Transverse colon (tissue), 4 donors: ENCODE results near the gene RBM23. TPM values are rescaled to one million over a fixed set of nuclear protein-coding genes. Genes with fewer than 3 reads are reported as not detected.

Experiments used
- DNase-seq: peaks from one replicate; pipeline ENCODE4 v3.0.0-alpha.2; 2019
- H3K27ac ChIP-seq, 4 donors: fragments of 200-600 bp; sonication (generic); 2 replicates each; pipeline ENCODE4 v1.5.1; 2016 to 2018; ENCODE audit warnings: inconsistent platforms in 4 of 4
- H3K27me3 ChIP-seq: fragments of 200-600 bp; sonication (generic); 2 replicates; pipeline ENCODE4 v1.5.1; 2017; ENCODE audit warnings: inconsistent platforms
- H3K36me3 ChIP-seq, 4 donors: fragments of 200-600 bp; sonication (generic); 2 replicates each; pipeline ENCODE4 v1.5.1; 2017 to 2019; ENCODE audit warnings: inconsistent platforms in 4 of 4
- H3K4me1 ChIP-seq, 4 donors: fragments of 200-600 bp; sonication (generic); 2 replicates each; pipeline ENCODE4 v1.5.1; 2017 to 2020; ENCODE audit warnings: inconsistent platforms in 4 of 4
- H3K4me3 ChIP-seq, 4 donors: fragments of 200-600 bp; sonication (generic); 1 replicate in 1 of 4; 2 replicates in 3 of 4; pipeline versions ENCODE4 v1.5.1 to v1.6.1; 2017 to 2019; ENCODE audit warnings: inconsistent platforms in 4 of 4
- H3K9me3 ChIP-seq, 2 donors: fragments of 200-600 bp; sonication (generic); 2 replicates each; pipeline ENCODE4 v1.5.1; 2017 to 2019; ENCODE audit warnings: inconsistent platforms in 2 of 2
- CTCF ChIP-seq, 5 experiments: fragments of 200-600 bp in 3 of 5; fragments of 450-650 bp in 2 of 5; sonication (generic) in 3 of 5; IDR thresholded peaks; 1 replicate in 2 of 5; 2 replicates in 3 of 5; pipeline ENCODE4 v1.5.1; 2016 to 2017; ENCODE audit warnings: antibody characterized with exemption in 5 of 5, inconsistent platforms in 3 of 5, mild to moderate bottlenecking in 2 of 5, moderate library complexity in 1 of 5
- EP300 ChIP-seq: sonication (generic); formaldehyde crosslinking; IDR thresholded peaks from one replicate; pipeline ENCODE4 v1.6.1; 2017; ENCODE audit warnings: antibody characterized with exemption, low read depth
- POLR2A ChIP-seq: fragments of 450-650 bp; IDR thresholded peaks from one replicate; pipeline ENCODE4 v1.6.1; 2016; ENCODE audit warnings: antibody characterized with exemption, mild to moderate bottlenecking, moderate library complexity
- POLR2AphosphoS5 ChIP-seq, 3 donors: sonication (generic); formaldehyde crosslinking; IDR thresholded peaks; one replicate each; pipeline ENCODE4 v1.6.1; 2016; ENCODE audit warnings: antibody characterized with exemption in 3 of 3
- WGBS, 2 donors: methylation state at CpG; one replicate each; pipeline ENCODE4 v1.1.5; 2018; ENCODE audit warnings: low coverage in 1 of 2; 5-methylcytosine and 5-hydroxymethylcytosine counted together
- in situ Hi-C, 4 donors: fragments of 200-750 bp; cut with MboI; loops; one replicate each; pipeline versions ENCODE4 v1.15.0 to v1.15.1; 2017; ENCODE audit warnings: low sequenced_read_pairs in 3 of 4, low pct_ligation_motif_present in 1 of 4, low pct_unique_long_range_greater_than_20kb in 1 of 4
- intact Hi-C: fragments of 100-400 bp; cut with DNase I; formaldehyde crosslinking; loops from one replicate; pipeline ENCODE4 v1.15.1; 2023; ENCODE audit warnings: low total_unique reads
- total RNA-seq, 4 donors: library from RNA; depleted of rRNA; stranded (reverse); fragments of >200 nt; gene quantifications; one replicate each; pipeline ENCODE4 v1.1.0, GENCODE V29; 2016

RBM23 gene
- total RNA-seq, 4 donors from 2014 or later, result 96.4 to 186 (median 114) TPM

GRCh38 chr14:22875748-22876319 lies 43.1 kb downstream of the RBM23 start:
- Histone ChIP-seq H3K9me3 (no peaks in the 10 kb centered on the region), H3K4me1 (peaks cover 8 to 17% (median 13%) of the 10 kb centered on the region in 4 donors), H3K4me3 (no peak overlapping the region), H3K27me3 (no peaks in the 10 kb centered on the region), H3K36me3 (peaks cover 0 to 52% (median 28%) of the 10 kb centered on the region in 4 donors), H3K27ac (no peak overlapping the region)
- TF ChIP-seq POLR2A (no peak), CTCF (IDR thresholded peaks at IDR 0.05) (no peak), EP300 (no peak), POLR2AphosphoS5 (IDR thresholded peaks at IDR 0.05) (no peak)
- in situ Hi-C loops, result no loop called here
- DNase-seq, result no peak
- intact Hi-C loops, result no loop called here
- WGBS, 2 donors, result 95 to 96% methylated on average over 4 to 20 of the region's 20 CpGs

GRCh38 chr14:22875003-22875747 lies 43.8 kb downstream of the RBM23 start:
- intact Hi-C loops (no loop called here), in situ Hi-C loops (no loop called here)
- H3K4me1 ChIP-seq, result peaks cover 15 to 24% (median 20%) of the 10 kb centered on the region in 4 donors
- no peaks in the 10 kb centered on the region for H3K27me3 ChIP-seq
- H3K36me3 ChIP-seq, result peaks cover 0 to 52% (median 28%) of the 10 kb centered on the region in 4 donors
- H3K9me3 ChIP-seq, result no peaks in the 10 kb centered on the region
- H3K27ac ChIP-seq, result no peak overlapping the region
- no peak overlapping the region for H3K4me3 ChIP-seq
- WGBS, 2 donors, result 96% methylated on average over 15 of the region's 15 CpGs; no CpG with 5 or more reads in 1 of the 2 donors
- DNase-seq, result no peak
- TF ChIP-seq CTCF (IDR thresholded peaks at IDR 0.05) (no peak), POLR2A (no peak), EP300 (no peak), POLR2AphosphoS5 (IDR thresholded peaks at IDR 0.05) (no peak)

- in situ Hi-C loops (loop anchor here in 2 of 4 donors (25.0 kb wide), 1 partner anchor 311 kb away; no protein-coding TSS in a partner anchor), intact Hi-C loops (loop anchor here (5.0 kb wide), 1 partner anchor 44 kb away; the partner anchor contains the start of gene RBM23)
- H3K36me3 ChIP-seq, result peaks cover 0 to 45% (median 25%) of the 10 kb centered on the region in 4 donors
- no peaks in the 10 kb centered on the region for H3K27me3 ChIP-seq
- peak overlapping the region; percentile 61 to 89 (median 74) for H3K4me3 ChIP-seq
- no peaks in the 10 kb centered on the region for H3K9me3 ChIP-seq
- DNase-seq, result no peak
- peak overlapping the region; percentile 94 to 99 (median 98) for H3K27ac ChIP-seq
- peaks cover 19 to 29% (median 23%) of the 10 kb centered on the region in 4 donors for H3K4me1 ChIP-seq
- 36 to 68% methylated on average over 6 to 10 of the region's 10 CpGs for WGBS, 2 donors
- peak in 2 of 5 experiments; percentile 17 to 39 for TF ChIP-seq CTCF (IDR thresholded peaks at IDR 0.05)
- no peak for TF ChIP-seq POLR2AphosphoS5 (IDR thresholded peaks at IDR 0.05)
Observed at GRCh38 chr14:22872833-22873520, 46.0 kb downstream of the RBM23 start.
